ENCODE measurements around the gene ATP13A4.

DNA sequence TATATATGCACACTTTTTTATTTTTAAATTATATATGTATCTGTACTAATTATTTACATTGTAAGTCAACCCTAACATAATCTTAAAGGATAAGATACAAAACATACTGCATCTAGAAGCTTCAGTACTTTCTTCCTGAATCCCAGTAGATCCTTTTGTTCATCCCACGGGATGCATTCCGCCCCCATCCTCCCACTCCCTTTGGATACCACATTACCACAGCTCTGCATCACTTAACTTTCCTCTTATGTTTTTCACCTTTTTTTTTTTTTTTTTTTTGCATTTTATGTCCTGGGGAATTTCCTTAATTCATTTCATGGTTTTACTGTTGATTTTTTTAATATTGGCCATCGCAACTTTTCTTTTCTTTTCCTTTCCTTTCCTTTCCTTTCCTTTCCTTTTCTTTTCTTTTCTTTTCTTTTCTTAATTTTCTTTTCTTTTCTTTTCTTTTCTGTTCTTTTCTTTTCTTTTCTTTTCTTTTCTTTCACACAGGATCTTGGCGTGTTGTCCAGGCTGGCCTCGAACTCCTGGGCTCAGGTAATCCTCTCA, 41.3 kb upstream of the ATP13A4 start:
- TF ChIP-seq, protein P1, sequence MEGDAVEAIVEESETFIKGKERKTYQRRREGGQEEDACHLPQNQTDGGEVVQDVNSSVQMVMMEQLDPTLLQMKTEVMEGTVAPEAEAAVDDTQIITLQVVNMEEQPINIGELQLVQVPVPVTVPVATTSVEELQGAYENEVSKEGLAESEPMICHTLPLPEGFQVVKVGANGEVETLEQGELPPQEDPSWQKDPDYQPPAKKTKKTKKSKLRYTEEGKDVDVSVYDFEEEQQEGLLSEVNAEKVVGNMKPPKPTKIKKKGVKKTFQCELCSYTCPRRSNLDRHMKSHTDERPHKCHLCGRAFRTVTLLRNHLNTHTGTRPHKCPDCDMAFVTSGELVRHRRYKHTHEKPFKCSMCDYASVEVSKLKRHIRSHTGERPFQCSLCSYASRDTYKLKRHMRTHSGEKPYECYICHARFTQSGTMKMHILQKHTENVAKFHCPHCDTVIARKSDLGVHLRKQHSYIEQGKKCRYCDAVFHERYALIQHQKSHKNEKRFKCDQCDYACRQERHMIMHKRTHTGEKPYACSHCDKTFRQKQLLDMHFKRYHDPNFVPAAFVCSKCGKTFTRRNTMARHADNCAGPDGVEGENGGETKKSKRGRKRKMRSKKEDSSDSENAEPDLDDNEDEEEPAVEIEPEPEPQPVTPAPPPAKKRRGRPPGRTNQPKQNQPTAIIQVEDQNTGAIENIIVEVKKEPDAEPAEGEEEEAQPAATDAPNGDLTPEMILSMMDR (IDR thresholded peaks at IDR 0.05; ENCODE audit: low read depth, low read length, poor library complexity, severe bottlenecking) = no peak
- no peak for TF ChIP-seq EZH2phosphoT487 (IDR thresholded peaks at IDR 0.05; ENCODE audit: borderline replicate concordance, low read length)
